ENCODE measurements around the gene LGR6.

GRCh38 chr1:202365092-202365815 is 171.7 kb downstream of the LGR6 start:
- TF ChIP-seq CTCF (IDR thresholded peaks at IDR 0.05; ENCODE audit: low read length) (no peak), EZH2 (optimal IDR thresholded peaks at IDR 0.05; ENCODE audit: low read depth, low read length) (no peak), EZH2phosphoT487 (IDR thresholded peaks at IDR 0.05; ENCODE audit: low read length) (no peak)

Measured in MM.1S (cell line).